G401 (cell line): ENCODE measurements around the gene PRKCH. TPM values are rescaled to one million over a fixed set of nuclear protein-coding genes. Genes with fewer than 3 reads are reported as not detected.
A peak's percentile ranks its signal among the peaks of the same experiment; 100 is the strongest.

Experiments
- DNase-seq: peaks from one replicate; pipeline ENCODE4 v3.0.0-alpha.2; 2015; ENCODE audit warnings: low spot score
- in situ Hi-C: cut with HindIII; loops from 2 replicates; pipeline ENCODE4 v1.10.0; 2016; ENCODE audit warnings: low sequenced_read_pairs, mixed read lengths
- total RNA-seq: library from RNA; depleted of rRNA; stranded (reverse); fragments of >200 nt; shearing (Covaris generic); gene quantifications from 2 replicates; pipeline ENCODE4 v1.2.3, GENCODE V29; 2014

Gene PRKCH
- total RNA-seq, 1 experiment from 2014 or later: not detected

GRCh38 chr14:61511558-61511948 lies 190.2 kb downstream of the PRKCH start:
- peak; percentile 91 for DNase-seq
- in situ Hi-C loops: no loop called here

- DNase-seq: peak; percentile 69
- in situ Hi-C loops: no loop called here
These were observed 190.9 kb downstream of the PRKCH start for GRCh38 chr14:61512026-61512834.

- in situ Hi-C loops: no loop called here
- no peak for DNase-seq
These were observed 192.8 kb downstream of the PRKCH start for GRCh38 chr14:61513986-61514830.

GRCh38 chr14:61514927-61515326 lies 193.5 kb downstream of the PRKCH start:
- no peak for DNase-seq
- in situ Hi-C loops: no loop called here

GRCh38 chr14:61515436-61516117 lies 194.2 kb downstream of the PRKCH start:
- no peak for DNase-seq
- in situ Hi-C loops: no loop called here

- in situ Hi-C loops: no loop called here
- DNase-seq: no peak
These were observed 194.9 kb downstream of the PRKCH start for GRCh38 chr14:61516118-61516743.

GRCh38 chr14:61516964-61517653 lies 195.7 kb downstream of the PRKCH start:
- in situ Hi-C loops: no loop called here

GRCh38 chr14:61517911-61518384 lies 196.6 kb downstream of the PRKCH start:
- in situ Hi-C loops: no loop called here
- DNase-seq: peak; percentile 62

More at GRCh38 chr14:61516964-61517653, 195.7 kb downstream of the PRKCH start:
- DNase-seq: peak; percentile 64

GRCh38 chr14:61518403-61518802 lies 197.0 kb downstream of the PRKCH start:
- in situ Hi-C loops: no loop called here
- no peak for DNase-seq

GRCh38 chr14:61519106-61519505 lies 197.7 kb downstream of the PRKCH start:
- in situ Hi-C loops: no loop called here
- no peak for DNase-seq

- DNase-seq: no peak
- in situ Hi-C loops: no loop called here
These were observed 198.4 kb downstream of the PRKCH start for GRCh38 chr14:61519735-61520134.

- in situ Hi-C loops: no loop called here
- DNase-seq: no peak
These were observed 199.2 kb downstream of the PRKCH start for GRCh38 chr14:61520576-61520975.

- DNase-seq: no peak
- in situ Hi-C loops: no loop called here
These were observed 200.4 kb downstream of the PRKCH start for GRCh38 chr14:61521773-61522172.

GRCh38 chr14:61523751-61524150 lies 202.4 kb downstream of the PRKCH start:
- DNase-seq: no peak
- in situ Hi-C loops: no loop called here

- in situ Hi-C loops: no loop called here
These were observed 202.9 kb downstream of the PRKCH start for GRCh38 chr14:61524211-61524806.

GRCh38 chr14:61524936-61525292 lies 203.5 kb downstream of the PRKCH start:
- no peak for DNase-seq
- in situ Hi-C loops: no loop called here

More at GRCh38 chr14:61524211-61524806, 202.9 kb downstream of the PRKCH start:
- DNase-seq: no peak

GRCh38 chr14:61525293-61526011 lies 204.1 kb downstream of the PRKCH start:
- in situ Hi-C loops: no loop called here
- DNase-seq: no peak
